HEK293 (cell line): Measurements from ENCODE around the gene PTPRN2.

Experiments used
- EGR2 ChIP-seq: fragments of 450-650 bp; formaldehyde crosslinking; IDR thresholded peaks from 2 replicates; pipeline ENCODE4 v1.5.1; 2016; ENCODE audit warnings: low read depth, missing biosample characterization, missing genetic modification characterization
- GLI2 ChIP-seq: fragments of 450-650 bp; formaldehyde crosslinking; IDR thresholded peaks from 2 replicates; pipeline ENCODE4; 2017; ENCODE audit warnings: missing biosample characterization, missing genetic modification characterization, low read depth, borderline replicate concordance
- GLI4 ChIP-seq: fragments of 450-650 bp; formaldehyde crosslinking; IDR thresholded peaks from 2 replicates; pipeline ENCODE4 v1.5.1; 2016; ENCODE audit warnings: missing biosample characterization, missing genetic modification characterization
- GLIS2 ChIP-seq: fragments of 450-650 bp; formaldehyde crosslinking; IDR thresholded peaks from 2 replicates; pipeline ENCODE4 v1.5.1; 2016; ENCODE audit warnings: missing biosample characterization, missing genetic modification characterization
- MYNN ChIP-seq: fragments of 450-650 bp; formaldehyde crosslinking; IDR thresholded peaks from 2 replicates; pipeline ENCODE4 v1.5.1; 2016; ENCODE audit warnings: missing biosample characterization, missing genetic modification characterization, borderline replicate concordance
- REPIN1 ChIP-seq: fragments of 450-650 bp; formaldehyde crosslinking; IDR thresholded peaks from 2 replicates; pipeline ENCODE4 v1.5.1; 2017; ENCODE audit warnings: missing biosample characterization, missing genetic modification characterization, low read depth
- SETDB1 ChIP-seq: IDR thresholded peaks from one replicate; pipeline ENCODE4 v1.6.1; 2017; ENCODE audit warnings: mild to moderate bottlenecking, low read length, moderate library complexity, mixed read lengths; ENCODE audit not compliant: insufficient read length
- SP7 ChIP-seq: fragments of 450-650 bp; formaldehyde crosslinking; IDR thresholded peaks from 2 replicates; pipeline ENCODE4 v1.5.1; 2016; ENCODE audit warnings: missing biosample characterization, missing genetic modification characterization
- YY2 ChIP-seq: fragments of 450-650 bp; formaldehyde crosslinking; IDR thresholded peaks from 2 replicates; pipeline ENCODE4 v1.5.1; 2016; ENCODE audit warnings: missing biosample characterization, missing genetic modification characterization
- ZBTB17 ChIP-seq: fragments of 450-650 bp; formaldehyde crosslinking; IDR thresholded peaks from 2 replicates; pipeline ENCODE4 v1.5.1; 2016; ENCODE audit warnings: missing biosample characterization, missing genetic modification characterization
- ZBTB21 ChIP-seq: fragments of 450-650 bp; formaldehyde crosslinking; IDR thresholded peaks from 2 replicates; pipeline ENCODE4 v1.5.1; 2017; ENCODE audit warnings: missing biosample characterization, missing genetic modification characterization
- ZFHX2 ChIP-seq: fragments of 450-650 bp; formaldehyde crosslinking; conservative IDR thresholded peaks from 2 replicates; pipeline ENCODE4 v1.5.1; 2016; ENCODE audit warnings: missing biosample characterization, missing genetic modification characterization
- ZFP3 ChIP-seq: fragments of 450-650 bp; formaldehyde crosslinking; IDR thresholded peaks from 2 replicates; pipeline ENCODE4 v1.5.1; 2016; ENCODE audit warnings: low read depth, missing biosample characterization, missing genetic modification characterization
- ZFP37 ChIP-seq: fragments of 450-650 bp; formaldehyde crosslinking; IDR thresholded peaks from 2 replicates; pipeline ENCODE4 v1.5.1; 2016; ENCODE audit warnings: missing biosample characterization, missing genetic modification characterization
- ZFP41 ChIP-seq: fragments of 450-650 bp; formaldehyde crosslinking; IDR thresholded peaks from 2 replicates; pipeline ENCODE4 v1.5.1; 2016; ENCODE audit warnings: missing biosample characterization, missing genetic modification characterization, borderline replicate concordance
- ZNF132 ChIP-seq: fragments of 450-650 bp; formaldehyde crosslinking; IDR thresholded peaks from 2 replicates; pipeline ENCODE4 v1.5.1; 2017; ENCODE audit warnings: missing biosample characterization, missing genetic modification characterization, borderline replicate concordance
- ZNF138 ChIP-seq: fragments of 450-650 bp; formaldehyde crosslinking; IDR thresholded peaks from 2 replicates; pipeline ENCODE4 v1.5.1; 2016; ENCODE audit warnings: missing biosample characterization, missing genetic modification characterization, borderline replicate concordance
- ZNF140 ChIP-seq: fragments of 450-650 bp; formaldehyde crosslinking; IDR thresholded peaks from 2 replicates; pipeline ENCODE4 v1.5.1; 2016; ENCODE audit warnings: missing biosample characterization, missing genetic modification characterization
- ZNF2 ChIP-seq: fragments of 450-650 bp; formaldehyde crosslinking; IDR thresholded peaks from 2 replicates; pipeline ENCODE4 v1.5.1; 2016; ENCODE audit warnings: missing biosample characterization, missing genetic modification characterization
- ZNF202 ChIP-seq: fragments of 450-650 bp; formaldehyde crosslinking; IDR thresholded peaks from 2 replicates; pipeline ENCODE4 v1.5.1; 2016; ENCODE audit warnings: missing biosample characterization, missing genetic modification characterization, borderline replicate concordance
- ZNF24 ChIP-seq: fragments of 450-650 bp; formaldehyde crosslinking; IDR thresholded peaks from 2 replicates; pipeline ENCODE4 v1.5.1; 2016; ENCODE audit warnings: missing biosample characterization, missing genetic modification characterization
- ZNF280D ChIP-seq: fragments of 450-650 bp; formaldehyde crosslinking; IDR thresholded peaks from 2 replicates; pipeline ENCODE4 v1.5.1; 2016; ENCODE audit warnings: missing biosample characterization, missing genetic modification characterization
- ZNF37A ChIP-seq: fragments of 450-650 bp; IDR thresholded peaks from 2 replicates; pipeline ENCODE4 v1.5.1; 2018; ENCODE audit warnings: missing biosample characterization, missing genetic modification characterization
- ZNF398 ChIP-seq: fragments of 450-650 bp; formaldehyde crosslinking; IDR thresholded peaks from 2 replicates; pipeline ENCODE4 v1.5.1; 2017; ENCODE audit warnings: missing biosample characterization, missing genetic modification characterization
- ZNF433 ChIP-seq: fragments of 450-650 bp; formaldehyde crosslinking; IDR thresholded peaks from 2 replicates; pipeline ENCODE4 v1.5.1; 2016; ENCODE audit warnings: missing biosample characterization, missing genetic modification characterization, low read depth
- ZNF624 ChIP-seq: fragments of 450-650 bp; formaldehyde crosslinking; IDR thresholded peaks from 2 replicates; pipeline ENCODE4 v1.5.1; 2017; ENCODE audit warnings: missing biosample characterization, missing genetic modification characterization
- ZNF658 ChIP-seq: fragments of 450-650 bp; formaldehyde crosslinking; IDR thresholded peaks from 2 replicates; pipeline ENCODE4; 2016; ENCODE audit warnings: missing biosample characterization, missing genetic modification characterization
- ZNF660 ChIP-seq: fragments of 450-650 bp; IDR thresholded peaks from 2 replicates; pipeline ENCODE4 v1.5.1; 2018; ENCODE audit warnings: missing biosample characterization, mild to moderate bottlenecking, missing genetic modification characterization
- ZNF670 ChIP-seq: fragments of 450-650 bp; formaldehyde crosslinking; IDR thresholded peaks from 2 replicates; pipeline ENCODE4 v1.5.1; 2016; ENCODE audit warnings: missing biosample characterization, missing genetic modification characterization, low read depth
- ZNF76 ChIP-seq: fragments of 450-650 bp; formaldehyde crosslinking; IDR thresholded peaks from 2 replicates; pipeline ENCODE4; 2016; ENCODE audit warnings: low read depth, missing biosample characterization, missing genetic modification characterization, borderline replicate concordance
- TF ChIP-seq, protein P1 (sequence below): fragments of 450-650 bp; formaldehyde crosslinking; optimal IDR thresholded peaks from 2 replicates; pipeline ENCODE3; 2016; ENCODE audit warnings: missing biosample characterization, mild to moderate bottlenecking, missing genetic modification characterization
- TF ChIP-seq, protein P2 (sequence below): fragments of 450-650 bp; formaldehyde crosslinking; IDR thresholded peaks from 2 replicates; pipeline ENCODE4 v1.5.1; 2016; ENCODE audit warnings: missing biosample characterization, missing genetic modification characterization

PTPRN2 gene

GRCh38 chr7:157932498-157933218 lies 655.0 kb downstream of the PTPRN2 start (continued):
- TF ChIP-seq, protein P1, sequence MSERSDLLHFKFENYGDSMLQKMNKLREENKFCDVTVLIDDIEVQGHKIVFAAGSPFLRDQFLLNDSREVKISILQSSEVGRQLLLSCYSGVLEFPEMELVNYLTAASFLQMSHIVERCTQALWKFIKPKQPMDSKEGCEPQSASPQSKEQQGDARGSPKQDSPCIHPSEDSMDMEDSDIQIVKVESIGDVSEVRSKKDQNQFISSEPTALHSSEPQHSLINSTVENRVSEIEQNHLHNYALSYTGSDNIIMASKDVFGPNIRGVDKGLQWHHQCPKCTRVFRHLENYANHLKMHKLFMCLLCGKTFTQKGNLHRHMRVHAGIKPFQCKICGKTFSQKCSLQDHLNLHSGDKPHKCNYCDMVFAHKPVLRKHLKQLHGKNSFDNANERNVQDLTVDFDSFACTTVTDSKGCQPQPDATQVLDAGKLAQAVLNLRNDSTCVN (tag by site-specific recombination) = no peak
- no peak for TF ChIP-seq ZNF658 (tag by site-specific recombination)
- peak; percentile 75 for TF ChIP-seq SP7 (tag by site-specific recombination)
- TF ChIP-seq ZNF138 (tag by site-specific recombination) = no peak
- no peak for TF ChIP-seq ZFP41 (tag by site-specific recombination)
- TF ChIP-seq GLI4 = no peak; the same call in 1 of the 2 replicates
- no peak for TF ChIP-seq ZFP3 (tag by site-specific recombination)
- peak; percentile 89 for TF ChIP-seq ZNF280D (tag by site-specific recombination)
- TF ChIP-seq ZNF660 = no peak
- 0 out of 2 replicates have a peak, but pooled peaks have one; percentile 46 for TF ChIP-seq ZNF24 (tag by site-specific recombination)
- TF ChIP-seq EGR2 (tag by site-specific recombination) = no peak
- no peak for TF ChIP-seq ZNF433 (tag by site-specific recombination)
- no peak for TF ChIP-seq ZNF670 (tag by site-specific recombination)
- TF ChIP-seq ZNF76 (tag by site-specific recombination) = no peak
- TF ChIP-seq ZNF140 (tag by site-specific recombination) = no peak
- TF ChIP-seq GLIS2 (tag by site-specific recombination) = no peak
- TF ChIP-seq YY2 (tag by site-specific recombination) = peak; percentile 45; the same call in 1 of the 2 replicates
- TF ChIP-seq MYNN = no peak
- TF ChIP-seq ZBTB17 (tag by site-specific recombination) = no peak
- TF ChIP-seq ZFP37 (tag by site-specific recombination) = peak; percentile 86
- no peak for TF ChIP-seq ZNF202 (tag by site-specific recombination)
- TF ChIP-seq, protein P2, sequence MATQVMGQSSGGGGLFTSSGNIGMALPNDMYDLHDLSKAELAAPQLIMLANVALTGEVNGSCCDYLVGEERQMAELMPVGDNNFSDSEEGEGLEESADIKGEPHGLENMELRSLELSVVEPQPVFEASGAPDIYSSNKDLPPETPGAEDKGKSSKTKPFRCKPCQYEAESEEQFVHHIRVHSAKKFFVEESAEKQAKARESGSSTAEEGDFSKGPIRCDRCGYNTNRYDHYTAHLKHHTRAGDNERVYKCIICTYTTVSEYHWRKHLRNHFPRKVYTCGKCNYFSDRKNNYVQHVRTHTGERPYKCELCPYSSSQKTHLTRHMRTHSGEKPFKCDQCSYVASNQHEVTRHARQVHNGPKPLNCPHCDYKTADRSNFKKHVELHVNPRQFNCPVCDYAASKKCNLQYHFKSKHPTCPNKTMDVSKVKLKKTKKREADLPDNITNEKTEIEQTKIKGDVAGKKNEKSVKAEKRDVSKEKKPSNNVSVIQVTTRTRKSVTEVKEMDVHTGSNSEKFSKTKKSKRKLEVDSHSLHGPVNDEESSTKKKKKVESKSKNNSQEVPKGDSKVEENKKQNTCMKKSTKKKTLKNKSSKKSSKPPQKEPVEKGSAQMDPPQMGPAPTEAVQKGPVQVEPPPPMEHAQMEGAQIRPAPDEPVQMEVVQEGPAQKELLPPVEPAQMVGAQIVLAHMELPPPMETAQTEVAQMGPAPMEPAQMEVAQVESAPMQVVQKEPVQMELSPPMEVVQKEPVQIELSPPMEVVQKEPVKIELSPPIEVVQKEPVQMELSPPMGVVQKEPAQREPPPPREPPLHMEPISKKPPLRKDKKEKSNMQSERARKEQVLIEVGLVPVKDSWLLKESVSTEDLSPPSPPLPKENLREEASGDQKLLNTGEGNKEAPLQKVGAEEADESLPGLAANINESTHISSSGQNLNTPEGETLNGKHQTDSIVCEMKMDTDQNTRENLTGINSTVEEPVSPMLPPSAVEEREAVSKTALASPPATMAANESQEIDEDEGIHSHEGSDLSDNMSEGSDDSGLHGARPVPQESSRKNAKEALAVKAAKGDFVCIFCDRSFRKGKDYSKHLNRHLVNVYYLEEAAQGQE (tag by site-specific recombination) = no peak
- no peak for TF ChIP-seq ZNF132 (tag by site-specific recombination)
- TF ChIP-seq SETDB1 = peak; percentile 87
- TF ChIP-seq REPIN1 (tag by site-specific recombination) = no peak
- no peak for TF ChIP-seq ZNF37A (tag by site-specific recombination)
- TF ChIP-seq ZNF398 (tag by site-specific recombination) = no peak
- no peak for TF ChIP-seq ZNF624 (tag by site-specific recombination)
- TF ChIP-seq ZFHX2 = no peak
- TF ChIP-seq ZNF2 (tag by site-specific recombination) = no peak
- peak; percentile 55; the same call in 1 of the 2 replicates for TF ChIP-seq ZBTB21 (tag by site-specific recombination)
- no peak for TF ChIP-seq GLI2 (tag by site-specific recombination)
